IMR-90 (cell line): Measurements from ENCODE around the gene TMEM9B. TPM values are rescaled to one million over a fixed set of nuclear protein-coding genes. Genes with fewer than 3 reads are reported as not detected.

Source experiments
- ATAC-seq: fragments of 200-7000 bp; cut with Tn5 transposase; 2 replicates; pipeline ENCODE4 v1.9.1; 2020; ENCODE audit warnings: low read depth, mild to moderate bottlenecking, moderate library complexity
- BruUV-seq: library from RNA; stranded (reverse); fragments of 400-500 nt; replicated peaks from 2 replicates; lab custom pipeline; 2021; lab: Mats Ljungman, UMichigan
- CTCF ChIA-PET: fragments of 300-600 bp; formaldehyde crosslinking; extraction: SDS; loops from one replicate; lab custom pipeline; 2021; ENCODE audit warnings: antibody characterized with exemption; lab: Yijun Ruan, JAX
- POLR2A ChIA-PET: fragments of 300-600 bp; sonication (Branson Sonifier 250); formaldehyde crosslinking; loops from one replicate; lab custom pipeline; 2022; ENCODE audit warnings: antibody characterized with exemption; ENCODE audit not compliant: unreplicated experiment; lab: Charles Lee
- DNase-seq: peaks from one replicate; pipeline ENCODE4 v3.0.0; 2013
- H2AFZ ChIP-seq: replicated peaks from 2 replicates; pipeline ENCODE3; 2013; ENCODE audit warnings: low read length, mild to moderate bottlenecking; ENCODE audit not compliant: poor library complexity
- H2AK5ac ChIP-seq: 2 replicates; pipeline ENCODE4 v1.6.1; 2013; ENCODE audit warnings: low read depth, low read length, inconsistent platforms
- H2AK9ac ChIP-seq: replicated peaks from 2 replicates; pipeline ENCODE3; 2013; ENCODE audit warnings: mild to moderate bottlenecking, low read depth, low read length, moderate library complexity; ENCODE audit not compliant: poor library complexity
- H2BK120ac ChIP-seq: 2 replicates; pipeline ENCODE4 v1.6.1; 2013; ENCODE audit warnings: low read depth, low read length, inconsistent platforms
- H2BK15ac ChIP-seq: 3 replicates; pipeline ENCODE4 v1.6.1; 2013; ENCODE audit warnings: low read depth, low read length, inconsistent platforms
- H2BK20ac ChIP-seq: 2 replicates; pipeline ENCODE4 v1.6.1; 2013; ENCODE audit warnings: low read depth, mild to moderate bottlenecking, inconsistent platforms, low read length, moderate library complexity
- H2BK5ac ChIP-seq: 2 replicates; pipeline ENCODE4 v1.6.1; 2013; ENCODE audit warnings: mild to moderate bottlenecking, low read depth, low read length, inconsistent platforms; ENCODE audit not compliant: poor library complexity, severe bottlenecking
- H3K14ac ChIP-seq: replicated peaks from 2 replicates; pipeline ENCODE4 v1.6.1; 2013; ENCODE audit warnings: low read depth, low read length, inconsistent platforms
- H3K18ac ChIP-seq: 2 replicates; pipeline ENCODE4 v1.6.1; 2013; ENCODE audit warnings: low read depth, low read length, control low read depth
- H3K23ac ChIP-seq: 2 replicates; pipeline ENCODE4 v1.6.1; 2013; ENCODE audit warnings: low read depth, low read length, inconsistent platforms
- H3K27ac ChIP-seq: 2 replicates; pipeline ENCODE4 v1.5.1; 2013; ENCODE audit warnings: mild to moderate bottlenecking, control low read depth, low read length; ENCODE audit not compliant: insufficient read depth
- H3K27me3 ChIP-seq: 2 replicates; pipeline ENCODE4 v1.6.1; 2013; ENCODE audit warnings: low read length; ENCODE audit not compliant: control insufficient read depth, insufficient read depth
- H3K36me3 ChIP-seq: 2 replicates; pipeline ENCODE4 v1.6.1; 2013; ENCODE audit warnings: low read length, mixed read lengths; ENCODE audit not compliant: control insufficient read depth, insufficient read depth
- H3K4ac ChIP-seq: 2 replicates; pipeline ENCODE4 v1.6.1; 2013; ENCODE audit warnings: low read depth, low read length, inconsistent platforms
- H3K4me1 ChIP-seq: 2 replicates; pipeline ENCODE4 v1.6.1; 2013; ENCODE audit warnings: low read length, mixed read lengths; ENCODE audit not compliant: control insufficient read depth, insufficient read depth
- H3K4me2 ChIP-seq: 2 replicates; pipeline ENCODE4 v1.6.1; 2013; ENCODE audit warnings: low read depth, mild to moderate bottlenecking, control low read depth, low read length, moderate library complexity
- H3K4me3 ChIP-seq: 2 replicates; pipeline ENCODE4 v1.5.1; 2013; ENCODE audit warnings: low read depth, mild to moderate bottlenecking, control low read depth, low read length, moderate library complexity; ENCODE audit not compliant: insufficient read depth
- H3K56ac ChIP-seq: 2 replicates; pipeline ENCODE4 v1.6.1; 2013; ENCODE audit warnings: low read length, inconsistent platforms; ENCODE audit not compliant: insufficient read depth; ENCODE audit errors: extremely low read depth
- H3K79me1 ChIP-seq, 2 experiments: 2 replicates each; pipeline ENCODE4 v1.6.1; 2013; ENCODE audit warnings: low read length in 2 of 2, inconsistent platforms in 1 of 2, low read depth in 1 of 2
- H3K9ac ChIP-seq: 2 replicates; pipeline ENCODE4 v1.6.1; 2013; ENCODE audit warnings: low read depth, low read length, control low read depth
- H3K9me1 ChIP-seq: 2 replicates; pipeline ENCODE4 v1.6.1; 2013; ENCODE audit warnings: low read length, inconsistent platforms; ENCODE audit not compliant: insufficient read depth
- H3K9me3 ChIP-seq: 2 replicates; pipeline ENCODE4 v1.6.1; 2013; ENCODE audit warnings: low read length; ENCODE audit not compliant: control insufficient read depth, insufficient read depth
- H4K20me1 ChIP-seq: 2 replicates; pipeline ENCODE4 v1.6.1; 2013; ENCODE audit warnings: low read length, inconsistent platforms; ENCODE audit not compliant: insufficient read depth
- H4K5ac ChIP-seq: 2 replicates; pipeline ENCODE4 v1.6.1; 2013; ENCODE audit warnings: mild to moderate bottlenecking, low read depth, low read length, control low read depth
- H4K8ac ChIP-seq, 2 experiments: 2 replicates each; pipeline ENCODE4 v1.6.1; 2013; ENCODE audit warnings: low read depth in 2 of 2, low read length in 2 of 2, control low read depth in 1 of 2, inconsistent platforms in 1 of 2
- H4K91ac ChIP-seq: 2 replicates; pipeline ENCODE4 v1.6.1; 2013; ENCODE audit warnings: low read depth, low read length, inconsistent platforms; ENCODE audit not compliant: insufficient read depth
- CEBPB ChIP-seq: IDR thresholded peaks from 2 replicates; pipeline ENCODE4 v1.6.1; 2012; ENCODE audit warnings: low read depth, low read length, improper control_type of control experiment
- CHD1 ChIP-seq: IDR thresholded peaks from 2 replicates; pipeline ENCODE4 v1.6.1; 2012; ENCODE audit warnings: low read depth, low read length, improper control_type of control experiment
- CTCF ChIP-seq: conservative IDR thresholded peaks from 2 replicates; pipeline ENCODE4 v1.5.1; 2012; ENCODE audit warnings: mild to moderate bottlenecking, low read depth, low read length, improper control_type of control experiment
- FOS ChIP-seq: fragments of 150-350 bp; IDR thresholded peaks from 2 replicates; pipeline ENCODE4 v1.6.1; 2016; ENCODE audit warnings: low read depth, low read length
- MXI1 ChIP-seq: IDR thresholded peaks from 2 replicates; pipeline ENCODE4 v1.6.1; 2012; ENCODE audit warnings: low read depth, mild to moderate bottlenecking, low read length, moderate library complexity, borderline replicate concordance
- NFE2L2 ChIP-seq: fragments of 150-350 bp; IDR thresholded peaks from 2 replicates; pipeline ENCODE4 v1.6.1; 2016; ENCODE audit warnings: low read depth, mild to moderate bottlenecking, low read length
- POLR2A ChIP-seq: IDR thresholded peaks from 2 replicates; pipeline ENCODE4 v1.6.1; 2012; ENCODE audit warnings: mild to moderate bottlenecking, low read depth, low read length
- RFX5 ChIP-seq: IDR thresholded peaks from 2 replicates; pipeline ENCODE4 v1.8.0; 2012; ENCODE audit warnings: low read depth, mild to moderate bottlenecking, low read length, moderate library complexity
- WGBS, 2 experiments: methylation state at CpG; one replicate each; pipeline versions ENCODE4 v1.1.5 to v1.1.7; 2013; ENCODE audit warnings: missing lambda C conversion rate in 2 of 2; ENCODE audit not compliant: insufficient read length in 1 of 2; ENCODE audit errors: extremely low coverage in 2 of 2; 5-methylcytosine and 5-hydroxymethylcytosine counted together
- dilution Hi-C: fragments of 300-500 bp; cut with HindIII; formaldehyde crosslinking; loops from one replicate; pipeline ENCODE4 v1.14.3; 2018; ENCODE audit warnings: low sequenced_read_pairs; ENCODE audit not compliant: unreplicated experiment
- in situ Hi-C: fragments of 300-500 bp; cut with MboI; formaldehyde crosslinking; loops from 3 replicates; pipeline ENCODE4 v1.14.3; 2019; ENCODE audit warnings: low sequenced_read_pairs, inconsistent platforms, mixed read lengths
- intact Hi-C: fragments of 100-400 bp; cut with micrococcal nuclease; formaldehyde crosslinking; loops from 2 replicates; pipeline ENCODE4 v1.10.0; 2022
- polyA plus RNA-seq, 3 experiments: library from polyadenylated mRNA; depleted of rRNA; stranded (reverse); fragments of >200 nt; gene quantifications; 2 replicates each; pipeline ENCODE4 v1.2.3, GENCODE V29; 2012; ENCODE audit warnings: low replicate concordance in 1 of 3
- total RNA-seq: library from RNA; depleted of rRNA; stranded (reverse); fragments of >200 nt; gene quantifications from 2 replicates; pipeline ENCODE4 v1.2.3, GENCODE V29; 2012

Gene TMEM9B
- total and polyA plus RNA-seq, 2 of the 4 experiments (the other 2 are of a cell fraction), result 24.6 to 25.6 TPM

GRCh38 chr11:9005087-9005486 lies 40.8 kb upstream of the TMEM9B start:
- no peak overlapping the region for H2AK9ac ChIP-seq
- H3K4me3 ChIP-seq, result no peak overlapping the region
- CTCF ChIA-PET, result no interaction called here
- no peaks in the 10 kb centered on the region; the same call in 1 of the 2 replicates for H3K9me1 ChIP-seq
- ATAC-seq (no peak), DNase-seq (no peak)
- no peaks in the 10 kb centered on the region for H4K20me1 ChIP-seq
- no TSS peak for BruUV-seq
- POLR2A ChIA-PET, result no interaction called here
- H3K27me3 ChIP-seq, result peaks cover 39% of the 10 kb centered on the region
- intact Hi-C loops, result no loop called here
- H4K91ac ChIP-seq, result no peak overlapping the region
- H2BK20ac ChIP-seq, result no peak overlapping the region
- no peak overlapping the region for H3K4ac ChIP-seq
- no peak overlapping the region for H2BK15ac ChIP-seq
- H2BK120ac ChIP-seq, result no peak overlapping the region
- peaks cover 2 to 16% of the 10 kb centered on the region in 2 experiments; a peak in 3 of 4 replicates for H3K79me1 ChIP-seq
- no peaks in the 10 kb centered on the region for H3K36me3 ChIP-seq
- H3K9me3 ChIP-seq, result no peaks in the 10 kb centered on the region
- H3K14ac ChIP-seq, result no peak overlapping the region
- no peak overlapping the region for H3K9ac ChIP-seq
- no peak overlapping the region for H2AK5ac ChIP-seq
- H3K4me2 ChIP-seq, result no peak overlapping the region
- dilution Hi-C loops, result no loop called here
- H4K5ac ChIP-seq, result no peak overlapping the region
- in situ Hi-C loops, result loop anchor here (25.0 kb wide), 1 partner anchor 507 kb away; no protein-coding TSS in a partner anchor
- no peak overlapping the region for H3K27ac ChIP-seq
- H4K8ac ChIP-seq, result no peak overlapping the region
- H3K56ac ChIP-seq, result no peak overlapping the region
- H2AFZ ChIP-seq, result no peak overlapping the region
- peaks cover 7% of the 10 kb centered on the region; the same call in 1 of the 2 replicates for H3K4me1 ChIP-seq
- H2BK5ac ChIP-seq, result no peak overlapping the region
- 73% methylated on average over 3 of the region's 4 CpGs; no CpG with 5 or more reads in 1 of the 2 experiments for WGBS, 2 experiments
- H3K18ac ChIP-seq, result no peak overlapping the region
- no peak overlapping the region for H3K23ac ChIP-seq
- TF ChIP-seq CHD1 (no peak), RFX5 (no peak), NFE2L2 (no peak), CTCF (no peak), POLR2A (no peak), MXI1 (no peak), FOS (no peak), CEBPB (no peak)
